Endothelial cell of umbilical vein (primary cell): Measurements from ENCODE around the gene ZDHHC11. TPM values are rescaled to one million over a fixed set of nuclear protein-coding genes. Genes with fewer than 3 reads are reported as not detected.

ENCODE experiments used
- BruUV-seq: library from RNA; stranded (reverse); fragments of 400-500 nt; replicated peaks from 2 replicates; lab custom pipeline; 2021; lab: Mats Ljungman, UMichigan
- CTCF ChIA-PET: fragments of 300-600, 350-600 bp; sonication (Branson Sonifier 250); formaldehyde crosslinking; loops from one replicate; lab custom pipeline; 2021; ENCODE audit warnings: antibody characterized with exemption, inconsistent platforms; lab: Charles Lee
- POLR2A ChIA-PET: fragments of 300-600, 350-600 bp; sonication (Branson Sonifier 250); formaldehyde crosslinking; loops from one replicate; lab custom pipeline; 2021; ENCODE audit warnings: antibody characterized with exemption, inconsistent platforms; lab: Charles Lee
- DNase-seq: peaks from one replicate; pipeline ENCODE4 v3.0.0-alpha.2; 2011; ENCODE audit warnings: low read depth, low spot score
- FAIRE-seq: peaks from 2 replicates; lab custom pipeline; 2011; peaks lifted over from hg19 to GRCh38; lab: Jason Lieb, UNC
- H2AFZ ChIP-seq: 2 replicates; pipeline ENCODE4 v1.6.0; 2012; ENCODE audit warnings: low read depth, low read length, control low read depth, inconsistent platforms
- H3K27ac ChIP-seq: 2 replicates; pipeline ENCODE4 v1.5.1; 2011; ENCODE audit warnings: low read depth, mild to moderate bottlenecking, control low read depth, low read length, moderate library complexity; ENCODE audit not compliant: insufficient read depth
- H3K27me3 ChIP-seq, 2 experiments: 2 replicates each; pipeline versions ENCODE4 v1.6.0 to v1.6.1; 2011; ENCODE audit warnings: low read length in 2 of 2, mixed read lengths in 1 of 2; ENCODE audit not compliant: control insufficient read depth in 2 of 2, insufficient read depth in 2 of 2
- H3K36me3 ChIP-seq, 2 experiments: 2 replicates in 1 of 2; 3 replicates in 1 of 2; pipeline ENCODE4 v1.5.1; 2011; ENCODE audit warnings: low read length in 2 of 2, mild to moderate bottlenecking in 1 of 2, moderate library complexity in 1 of 2; ENCODE audit not compliant: control insufficient read depth in 2 of 2, insufficient read depth in 2 of 2; ENCODE audit errors: extremely low read depth in 1 of 2
- H3K4me1 ChIP-seq: 3 replicates; pipeline ENCODE4 v1.5.1; 2011; ENCODE audit warnings: mild to moderate bottlenecking, low read length; ENCODE audit not compliant: control insufficient read depth, insufficient read depth; ENCODE audit errors: extremely low read depth
- H3K4me2 ChIP-seq: 2 replicates; pipeline ENCODE4 v1.6.1; 2011; ENCODE audit warnings: low read length, control low read depth, mixed read lengths; ENCODE audit not compliant: insufficient read depth
- H3K4me3 ChIP-seq, 3 experiments: fragments of 200-600 bp in 1 of 3; sonication (generic), shearing (Covaris generic) in 1 of 3; replicated peaks in 1 of 3; 2 replicates each; pipeline ENCODE4 v1.5.1; 2011 to 2016; ENCODE audit warnings: control low read depth in 3 of 3, low read length in 3 of 3, mild to moderate bottlenecking in 2 of 3, inconsistent platforms in 1 of 3, low read depth in 1 of 3, moderate library complexity in 1 of 3; ENCODE audit not compliant: insufficient read depth in 1 of 3
- H3K79me2 ChIP-seq: 2 replicates; pipeline ENCODE4 v1.6.0; 2012; ENCODE audit warnings: low read length, inconsistent platforms; ENCODE audit not compliant: control insufficient read depth, insufficient read depth
- H3K9ac ChIP-seq: replicated peaks from 2 replicates; pipeline ENCODE3; 2011; ENCODE audit warnings: low read length, control low read depth; ENCODE audit not compliant: insufficient read depth; ENCODE audit errors: extremely low read depth
- H3K9me1 ChIP-seq: replicated peaks from 3 replicates; pipeline ENCODE4 v1.6.0; 2011; ENCODE audit warnings: mild to moderate bottlenecking, low read length; ENCODE audit not compliant: control insufficient read depth, insufficient read depth; ENCODE audit errors: extremely low read depth
- H3K9me3 ChIP-seq: replicated peaks from 2 replicates; pipeline ENCODE4 v1.5.1; 2012; ENCODE audit warnings: low read length, inconsistent platforms; ENCODE audit not compliant: control insufficient read depth, insufficient read depth
- H4K20me1 ChIP-seq: replicated peaks from 2 replicates; pipeline ENCODE3; 2011; ENCODE audit warnings: mild to moderate bottlenecking, low read length; ENCODE audit not compliant: control insufficient read depth, insufficient read depth; ENCODE audit errors: extremely low read depth
- CTCF ChIP-seq, 2 donors: IDR thresholded peaks; 1 replicate in 1 of 2; 2 replicates in 1 of 2; pipeline ENCODE4 v1.5.1; 2011; ENCODE audit warnings: low read length in 2 of 2, mild to moderate bottlenecking in 2 of 2, moderate library complexity in 2 of 2, control low read depth in 1 of 2, inconsistent platforms in 1 of 2, low read depth in 1 of 2; ENCODE audit not compliant: insufficient read depth in 1 of 2; ENCODE audit errors: extremely low read depth in 1 of 2
- EZH2 ChIP-seq: IDR thresholded peaks from 2 replicates; pipeline ENCODE4 v1.6.1; 2012; ENCODE audit warnings: borderline replicate concordance, low read depth, mild to moderate bottlenecking, moderate library complexity, low read length, inconsistent platforms; ENCODE audit not compliant: severe bottlenecking
- MAX ChIP-seq: IDR thresholded peaks from 2 replicates; pipeline ENCODE4 v1.6.1; 2011; ENCODE audit not compliant: insufficient read depth, insufficient read length
- POLR2A ChIP-seq: IDR thresholded peaks from 2 replicates; pipeline ENCODE4 v1.6.1; 2012; ENCODE audit warnings: low read depth, mild to moderate bottlenecking, control low read depth, low read length
- POLR2AphosphoS5 ChIP-seq: IDR thresholded peaks from 2 replicates; pipeline ENCODE4 v1.6.1; 2012; ENCODE audit warnings: low read depth, mild to moderate bottlenecking, control low read depth, low read length, moderate library complexity; ENCODE audit not compliant: insufficient read depth
- dilution Hi-C: fragments of 300-500 bp; cut with MboI; formaldehyde crosslinking; loops from one replicate; pipeline ENCODE4 v1.15.0; 2019; ENCODE audit warnings: low sequenced_read_pairs; ENCODE audit not compliant: extremely low pct_ligation_motif_present
- intact Hi-C: fragments of 100-400 bp; cut with micrococcal nuclease; formaldehyde crosslinking; loops from one replicate; pipeline ENCODE4 v1.10.0; 2022
- polyA plus RNA-seq, 4 experiments: library from polyadenylated mRNA; depleted of rRNA in 3 of 4; stranded (reverse) in 3 of 4; unstranded in 1 of 4; fragments of >200 nt; gene quantifications; 2 replicates each; pipeline versions ENCODE4 v1.2.1 to v1.2.3, GENCODE V29; 2011 to 2012; ENCODE audit warnings: missing spikeins in 1 of 4
- total RNA-seq: library from RNA; stranded (reverse); gene quantifications from 2 replicates; pipeline ENCODE4 v1.2.3, GENCODE V29; 2021

The ZDHHC11 gene
- total and polyA plus RNA-seq, 2 donors (not counting 3 experiments of a cell fraction or from before 2014, with no cell fraction given), result 0.35 to 4.4 TPM

GRCh38 chr5:858726-859125, 7.9 kb upstream of the ZDHHC11 start:
- Histone ChIP-seq H4K20me1 (no peaks in the 10 kb centered on the region), H3K9ac (no peak overlapping the region), H3K27ac (no peak overlapping the region), H3K9me3 (no peaks in the 10 kb centered on the region), H3K27me3 (no peaks in the 10 kb centered on the region), H3K4me3 (no peak overlapping the region), H3K79me2 (no peaks in the 10 kb centered on the region), H3K4me2 (no peak overlapping the region), H3K9me1 (no peaks in the 10 kb centered on the region), H3K4me1 (no peaks in the 10 kb centered on the region), H3K36me3 (peaks cover 0 to 7% of the 10 kb centered on the region in 2 experiments), H2AFZ (no peak overlapping the region)
- FAIRE-seq (no peak), DNase-seq (no peak)
- no TSS peak for BruUV-seq
- intact Hi-C loops, result no loop called here
- CTCF ChIA-PET, result no interaction called here
- POLR2A ChIA-PET, result no interaction called here
- dilution Hi-C loops, result no loop called here
- TF ChIP-seq CTCF (IDR thresholded peaks at IDR 0.05; ENCODE audit: extremely low read depth in 1 of 2, insufficient read depth in 1 of 2, low read depth in 1 of 2, low read length in 2 of 2), result no peak
- TF ChIP-seq POLR2A, result no peak
- TF ChIP-seq MAX, result no peak

GRCh38 chr5:856531-857425, 6.0 kb upstream of the ZDHHC11 start:
- no peaks in the 10 kb centered on the region for H4K20me1 ChIP-seq
- H3K79me2 ChIP-seq, result no peaks in the 10 kb centered on the region
- H3K4me2 ChIP-seq, result no peak overlapping the region
- ChIA-PET CTCF (no interaction called here), POLR2A (no interaction called here)
- no peaks in the 10 kb centered on the region for H3K9me3 ChIP-seq
- TF ChIP-seq EZH2, result no peak
- TF ChIP-seq POLR2AphosphoS5, result no peak
- no peak for FAIRE-seq
- no peak overlapping the region for H3K27ac ChIP-seq
- no peak overlapping the region for H3K4me3 ChIP-seq
- H2AFZ ChIP-seq, result no peak overlapping the region
- H3K9me1 ChIP-seq, result no peaks in the 10 kb centered on the region
- no peak for DNase-seq
- intact Hi-C loops, result no loop called here
- H3K4me1 ChIP-seq, result no peaks in the 10 kb centered on the region
- H3K9ac ChIP-seq, result no peak overlapping the region
- dilution Hi-C loops, result no loop called here
- no TSS peak for BruUV-seq
- no peaks in the 10 kb centered on the region for H3K36me3 ChIP-seq
- no peaks in the 10 kb centered on the region for H3K27me3 ChIP-seq
